Measurements from ENCODE around the gene KRTAP5-8.

- TF ChIP-seq POLR2A (IDR thresholded peaks at IDR 0.05) (no peak), CTCF (IDR thresholded peaks at IDR 0.05) (no peak)
Observed at GRCh38 chr11:71581826-71582225, 44.0 kb downstream of the KRTAP5-8 start.

Measured in adrenal gland (tissue), 5 donors.